Fibroblast of the aortic adventitia (primary cell): Measurements from ENCODE around the gene SMPX. TPM values are rescaled to one million over a fixed set of nuclear protein-coding genes. Genes with fewer than 3 reads are reported as not detected.

Experiments
- DNase-seq: peaks from one replicate; pipeline ENCODE4 v3.0.0-alpha.2; 2010; ENCODE audit warnings: low read depth
- H3K4me3 ChIP-seq: 2 replicates; pipeline ENCODE4 v1.5.1; 2011; ENCODE audit warnings: low read depth, mild to moderate bottlenecking, control low read depth, low read length, moderate library complexity
- CTCF ChIP-seq: IDR thresholded peaks from 2 replicates; pipeline ENCODE4 v1.5.1; 2011; ENCODE audit warnings: mild to moderate bottlenecking, low read length, control low read depth, inconsistent platforms; ENCODE audit not compliant: insufficient read depth
- total RNA-seq: library from RNA; depleted of rRNA; stranded (reverse); fragments of >200 nt; gene quantifications from 2 replicates; pipeline ENCODE4 v1.2.3, GENCODE V29; 2012; ENCODE audit warnings: low replicate concordance

SMPX gene
- total RNA-seq, 1 donor = not detected

GRCh38 chrX:21738950-21739287 lies 19.0 kb downstream of the SMPX start:
- DNase-seq = no peak
- no peak for TF ChIP-seq CTCF
- H3K4me3 ChIP-seq = no peak overlapping the region

- no peak for DNase-seq
- no peak for TF ChIP-seq CTCF
- no peak overlapping the region for H3K4me3 ChIP-seq
These were observed 19.5 kb downstream of the SMPX start for GRCh38 chrX:21738210-21738949.

GRCh38 chrX:21735768-21736127 lies 22.2 kb downstream of the SMPX start:
- no peak for DNase-seq
- H3K4me3 ChIP-seq = no peak overlapping the region
- no peak for TF ChIP-seq CTCF

- peak; percentile 54 for DNase-seq
- no peak for TF ChIP-seq CTCF
These were observed 22.7 kb downstream of the SMPX start for GRCh38 chrX:21735038-21735767.

GRCh38 chrX:21734175-21734574 lies 23.7 kb downstream of the SMPX start:
- H3K4me3 ChIP-seq = no peak overlapping the region
- DNase-seq = no peak
- no peak for TF ChIP-seq CTCF

More at GRCh38 chrX:21735038-21735767, 22.7 kb downstream of the SMPX start:
- H3K4me3 ChIP-seq = no peak overlapping the region

GRCh38 chrX:21733705-21734104 lies 24.2 kb downstream of the SMPX start:
- no peak for DNase-seq
- no peak overlapping the region for H3K4me3 ChIP-seq
- no peak for TF ChIP-seq CTCF
